IMR-90 (cell line): ENCODE data around the gene TCAP. TPM values are rescaled to one million over a fixed set of nuclear protein-coding genes. Genes with fewer than 3 reads are reported as not detected.

Source experiments
- ATAC-seq: fragments of 200-7000 bp; cut with Tn5 transposase; 2 replicates; pipeline ENCODE4 v1.9.1; 2020; ENCODE audit warnings: low read depth, mild to moderate bottlenecking, moderate library complexity
- BruUV-seq: library from RNA; stranded (reverse); fragments of 400-500 nt; replicated peaks from 2 replicates; lab custom pipeline; 2021; lab: Mats Ljungman, UMichigan
- CTCF ChIA-PET: fragments of 300-600 bp; formaldehyde crosslinking; extraction: SDS; loops from one replicate; lab custom pipeline; 2021; ENCODE audit warnings: antibody characterized with exemption; lab: Yijun Ruan, JAX
- POLR2A ChIA-PET: fragments of 300-600 bp; sonication (Branson Sonifier 250); formaldehyde crosslinking; loops from one replicate; lab custom pipeline; 2022; ENCODE audit warnings: antibody characterized with exemption; ENCODE audit not compliant: unreplicated experiment; lab: Charles Lee
- DNase-seq: peaks from one replicate; pipeline ENCODE4 v3.0.0; 2013
- H2AFZ ChIP-seq: replicated peaks from 2 replicates; pipeline ENCODE3; 2013; ENCODE audit warnings: low read length, mild to moderate bottlenecking; ENCODE audit not compliant: poor library complexity
- H2AK5ac ChIP-seq: 2 replicates; pipeline ENCODE4 v1.6.1; 2013; ENCODE audit warnings: low read depth, low read length, inconsistent platforms
- H2AK9ac ChIP-seq: replicated peaks from 2 replicates; pipeline ENCODE3; 2013; ENCODE audit warnings: mild to moderate bottlenecking, low read depth, low read length, moderate library complexity; ENCODE audit not compliant: poor library complexity
- H2BK120ac ChIP-seq: 2 replicates; pipeline ENCODE4 v1.6.1; 2013; ENCODE audit warnings: low read depth, low read length, inconsistent platforms
- H2BK15ac ChIP-seq: 3 replicates; pipeline ENCODE4 v1.6.1; 2013; ENCODE audit warnings: low read depth, low read length, inconsistent platforms
- H2BK20ac ChIP-seq: 2 replicates; pipeline ENCODE4 v1.6.1; 2013; ENCODE audit warnings: low read depth, mild to moderate bottlenecking, inconsistent platforms, low read length, moderate library complexity
- H2BK5ac ChIP-seq: 2 replicates; pipeline ENCODE4 v1.6.1; 2013; ENCODE audit warnings: mild to moderate bottlenecking, low read depth, low read length, inconsistent platforms; ENCODE audit not compliant: poor library complexity, severe bottlenecking
- H3K14ac ChIP-seq: replicated peaks from 2 replicates; pipeline ENCODE4 v1.6.1; 2013; ENCODE audit warnings: low read depth, low read length, inconsistent platforms
- H3K18ac ChIP-seq: 2 replicates; pipeline ENCODE4 v1.6.1; 2013; ENCODE audit warnings: low read depth, low read length, control low read depth
- H3K23ac ChIP-seq: 2 replicates; pipeline ENCODE4 v1.6.1; 2013; ENCODE audit warnings: low read depth, low read length, inconsistent platforms
- H3K27ac ChIP-seq: 2 replicates; pipeline ENCODE4 v1.5.1; 2013; ENCODE audit warnings: mild to moderate bottlenecking, control low read depth, low read length; ENCODE audit not compliant: insufficient read depth
- H3K27me3 ChIP-seq: 2 replicates; pipeline ENCODE4 v1.6.1; 2013; ENCODE audit warnings: low read length; ENCODE audit not compliant: control insufficient read depth, insufficient read depth
- H3K36me3 ChIP-seq: 2 replicates; pipeline ENCODE4 v1.6.1; 2013; ENCODE audit warnings: low read length, mixed read lengths; ENCODE audit not compliant: control insufficient read depth, insufficient read depth
- H3K4ac ChIP-seq: 2 replicates; pipeline ENCODE4 v1.6.1; 2013; ENCODE audit warnings: low read depth, low read length, inconsistent platforms
- H3K4me1 ChIP-seq: 2 replicates; pipeline ENCODE4 v1.6.1; 2013; ENCODE audit warnings: low read length, mixed read lengths; ENCODE audit not compliant: control insufficient read depth, insufficient read depth
- H3K4me2 ChIP-seq: 2 replicates; pipeline ENCODE4 v1.6.1; 2013; ENCODE audit warnings: low read depth, mild to moderate bottlenecking, control low read depth, low read length, moderate library complexity
- H3K4me3 ChIP-seq: 2 replicates; pipeline ENCODE4 v1.5.1; 2013; ENCODE audit warnings: low read depth, mild to moderate bottlenecking, control low read depth, low read length, moderate library complexity; ENCODE audit not compliant: insufficient read depth
- H3K56ac ChIP-seq: 2 replicates; pipeline ENCODE4 v1.6.1; 2013; ENCODE audit warnings: low read length, inconsistent platforms; ENCODE audit not compliant: insufficient read depth; ENCODE audit errors: extremely low read depth
- H3K79me1 ChIP-seq, 2 experiments: 2 replicates each; pipeline ENCODE4 v1.6.1; 2013; ENCODE audit warnings: low read length in 2 of 2, inconsistent platforms in 1 of 2, low read depth in 1 of 2
- H3K9ac ChIP-seq: 2 replicates; pipeline ENCODE4 v1.6.1; 2013; ENCODE audit warnings: low read depth, low read length, control low read depth
- H3K9me1 ChIP-seq: 2 replicates; pipeline ENCODE4 v1.6.1; 2013; ENCODE audit warnings: low read length, inconsistent platforms; ENCODE audit not compliant: insufficient read depth
- H3K9me3 ChIP-seq: 2 replicates; pipeline ENCODE4 v1.6.1; 2013; ENCODE audit warnings: low read length; ENCODE audit not compliant: control insufficient read depth, insufficient read depth
- H4K20me1 ChIP-seq: 2 replicates; pipeline ENCODE4 v1.6.1; 2013; ENCODE audit warnings: low read length, inconsistent platforms; ENCODE audit not compliant: insufficient read depth
- H4K5ac ChIP-seq: 2 replicates; pipeline ENCODE4 v1.6.1; 2013; ENCODE audit warnings: mild to moderate bottlenecking, low read depth, low read length, control low read depth
- H4K8ac ChIP-seq, 2 experiments: 2 replicates each; pipeline ENCODE4 v1.6.1; 2013; ENCODE audit warnings: low read depth in 2 of 2, low read length in 2 of 2, control low read depth in 1 of 2, inconsistent platforms in 1 of 2
- H4K91ac ChIP-seq: 2 replicates; pipeline ENCODE4 v1.6.1; 2013; ENCODE audit warnings: low read depth, low read length, inconsistent platforms; ENCODE audit not compliant: insufficient read depth
- CHD1 ChIP-seq: IDR thresholded peaks from 2 replicates; pipeline ENCODE4 v1.6.1; 2012; ENCODE audit warnings: low read depth, low read length, improper control_type of control experiment
- CTCF ChIP-seq: conservative IDR thresholded peaks from 2 replicates; pipeline ENCODE4 v1.5.1; 2012; ENCODE audit warnings: mild to moderate bottlenecking, low read depth, low read length, improper control_type of control experiment
- FOS ChIP-seq: fragments of 150-350 bp; IDR thresholded peaks from 2 replicates; pipeline ENCODE4 v1.6.1; 2016; ENCODE audit warnings: low read depth, low read length
- MAFK ChIP-seq: IDR thresholded peaks from 2 replicates; pipeline ENCODE4 v1.6.1; 2012; ENCODE audit warnings: low read depth, low read length, improper control_type of control experiment
- MXI1 ChIP-seq: IDR thresholded peaks from 2 replicates; pipeline ENCODE4 v1.6.1; 2012; ENCODE audit warnings: low read depth, mild to moderate bottlenecking, low read length, moderate library complexity, borderline replicate concordance
- NFE2L2 ChIP-seq: fragments of 150-350 bp; IDR thresholded peaks from 2 replicates; pipeline ENCODE4 v1.6.1; 2016; ENCODE audit warnings: low read depth, mild to moderate bottlenecking, low read length
- POLR2A ChIP-seq: IDR thresholded peaks from 2 replicates; pipeline ENCODE4 v1.6.1; 2012; ENCODE audit warnings: mild to moderate bottlenecking, low read depth, low read length
- RCOR1 ChIP-seq: IDR thresholded peaks from 2 replicates; pipeline ENCODE4 v1.6.1; 2012; ENCODE audit warnings: mild to moderate bottlenecking, low read length, improper control_type of control experiment; ENCODE audit not compliant: insufficient replicate concordance
- SMC3 ChIP-seq: fragments of 150-350 bp; IDR thresholded peaks from 2 replicates; pipeline ENCODE4 v1.6.1; 2016; ENCODE audit warnings: low read depth, mild to moderate bottlenecking, antibody characterized with exemption, low read length, moderate library complexity
- WGBS, 2 experiments: methylation state at CpG; one replicate each; pipeline versions ENCODE4 v1.1.5 to v1.1.7; 2013; ENCODE audit warnings: missing lambda C conversion rate in 2 of 2; ENCODE audit not compliant: insufficient read length in 1 of 2; ENCODE audit errors: extremely low coverage in 2 of 2; 5-methylcytosine and 5-hydroxymethylcytosine counted together
- dilution Hi-C: fragments of 300-500 bp; cut with HindIII; formaldehyde crosslinking; loops from one replicate; pipeline ENCODE4 v1.14.3; 2018; ENCODE audit warnings: low sequenced_read_pairs; ENCODE audit not compliant: unreplicated experiment
- in situ Hi-C: fragments of 300-500 bp; cut with MboI; formaldehyde crosslinking; loops from 3 replicates; pipeline ENCODE4 v1.14.3; 2019; ENCODE audit warnings: low sequenced_read_pairs, inconsistent platforms, mixed read lengths
- intact Hi-C: fragments of 100-400 bp; cut with micrococcal nuclease; formaldehyde crosslinking; loops from 2 replicates; pipeline ENCODE4 v1.10.0; 2022
- polyA plus RNA-seq, 3 experiments: library from polyadenylated mRNA; depleted of rRNA; stranded (reverse); fragments of >200 nt; gene quantifications; 2 replicates each; pipeline ENCODE4 v1.2.3, GENCODE V29; 2012; ENCODE audit warnings: low replicate concordance in 1 of 3
- total RNA-seq: library from RNA; depleted of rRNA; stranded (reverse); fragments of >200 nt; gene quantifications from 2 replicates; pipeline ENCODE4 v1.2.3, GENCODE V29; 2012
- TF ChIP-seq, protein P1 (sequence below): fragments of 150-350 bp; IDR thresholded peaks from 2 replicates; pipeline ENCODE4 v1.6.1; 2017; ENCODE audit warnings: mild to moderate bottlenecking, antibody characterized with exemption, low read length, low read depth
- TF ChIP-seq, protein P2 (sequence below): fragments of 150-350 bp; IDR thresholded peaks from 2 replicates; pipeline ENCODE4 v1.6.1; 2016; ENCODE audit warnings: low read depth, mild to moderate bottlenecking, low read length, moderate library complexity, borderline replicate concordance

The TCAP gene
- total and polyA plus RNA-seq, 2 of the 4 experiments (the other 2 are of a cell fraction) = under 0.01 to 0.21 TPM

- WGBS, 2 experiments = no CpG with 5 or more reads among the region's 4 CpGs
- ATAC-seq (no peak), DNase-seq (no peak)
- POLR2A ChIA-PET = no interaction called here
- H3K27me3 ChIP-seq = no peaks in the 10 kb centered on the region
- H4K20me1 ChIP-seq = no peaks in the 10 kb centered on the region
- dilution Hi-C loops (no loop called here), in situ Hi-C loops (no loop called here), intact Hi-C loops (no loop called here)
- no peaks in the 10 kb centered on the region for H3K9me1 ChIP-seq
- H4K8ac ChIP-seq = no peak overlapping the region
- H3K36me3 ChIP-seq = peaks cover 58% of the 10 kb centered on the region
- H3K4me1 ChIP-seq = no peaks in the 10 kb centered on the region
- H3K4ac ChIP-seq = no peak overlapping the region
- no peak overlapping the region for H3K27ac ChIP-seq
- no peak overlapping the region for H2AFZ ChIP-seq
- no peak overlapping the region for H2BK120ac ChIP-seq
- CTCF ChIA-PET = no interaction called here
- no peak overlapping the region for H2AK5ac ChIP-seq
- no peak overlapping the region for H3K56ac ChIP-seq
- H2AK9ac ChIP-seq = no peak overlapping the region
- no peak overlapping the region for H3K9ac ChIP-seq
- H3K23ac ChIP-seq = no peak overlapping the region
- no TSS peak for BruUV-seq
- H3K79me1 ChIP-seq = peaks cover 0 to 5% of the 10 kb centered on the region in 2 experiments; a peak in 2 of 4 replicates
- H3K9me3 ChIP-seq = no peaks in the 10 kb centered on the region
- TF ChIP-seq, protein P1, sequence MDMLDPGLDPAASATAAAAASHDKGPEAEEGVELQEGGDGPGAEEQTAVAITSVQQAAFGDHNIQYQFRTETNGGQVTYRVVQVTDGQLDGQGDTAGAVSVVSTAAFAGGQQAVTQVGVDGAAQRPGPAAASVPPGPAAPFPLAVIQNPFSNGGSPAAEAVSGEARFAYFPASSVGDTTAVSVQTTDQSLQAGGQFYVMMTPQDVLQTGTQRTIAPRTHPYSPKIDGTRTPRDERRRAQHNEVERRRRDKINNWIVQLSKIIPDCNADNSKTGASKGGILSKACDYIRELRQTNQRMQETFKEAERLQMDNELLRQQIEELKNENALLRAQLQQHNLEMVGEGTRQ = no peak
- TF ChIP-seq NFE2L2 = no peak
- TF ChIP-seq MAFK = no peak
- no peak for TF ChIP-seq CHD1
- TF ChIP-seq, protein P2, sequence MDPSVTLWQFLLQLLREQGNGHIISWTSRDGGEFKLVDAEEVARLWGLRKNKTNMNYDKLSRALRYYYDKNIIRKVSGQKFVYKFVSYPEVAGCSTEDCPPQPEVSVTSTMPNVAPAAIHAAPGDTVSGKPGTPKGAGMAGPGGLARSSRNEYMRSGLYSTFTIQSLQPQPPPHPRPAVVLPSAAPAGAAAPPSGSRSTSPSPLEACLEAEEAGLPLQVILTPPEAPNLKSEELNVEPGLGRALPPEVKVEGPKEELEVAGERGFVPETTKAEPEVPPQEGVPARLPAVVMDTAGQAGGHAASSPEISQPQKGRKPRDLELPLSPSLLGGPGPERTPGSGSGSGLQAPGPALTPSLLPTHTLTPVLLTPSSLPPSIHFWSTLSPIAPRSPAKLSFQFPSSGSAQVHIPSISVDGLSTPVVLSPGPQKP = no peak
- TF ChIP-seq SMC3 = no peak
- TF ChIP-seq FOS = no peak
- TF ChIP-seq MXI1 = no peak
- no peak for TF ChIP-seq POLR2A
- TF ChIP-seq CTCF = no peak
- no peak for TF ChIP-seq RCOR1
- H4K5ac ChIP-seq = no peak overlapping the region
- no peak overlapping the region for H2BK5ac ChIP-seq
- no peak overlapping the region for H4K91ac ChIP-seq
- no peak overlapping the region for H2BK20ac ChIP-seq
- no peak overlapping the region for H3K14ac ChIP-seq
- H3K4me3 ChIP-seq = no peak overlapping the region
- no peak overlapping the region for H2BK15ac ChIP-seq
- H3K4me2 ChIP-seq = no peak overlapping the region
- no peak overlapping the region for H3K18ac ChIP-seq
Observed at GRCh38 chr17:39714234-39714633, 49.1 kb downstream of the TCAP start.
